Kidney tubule cell (primary cell): ENCODE data around the gene CEP20.
"Not testable (repeated sequence)": the region's sequence is repeated elsewhere in the genome, so short reads cannot be mapped to it uniquely, and the experiment has no call there.

Source experiments
- DNase-seq: peaks from one replicate; pipeline ENCODE4 v3.0.0-alpha.2; 2018; ENCODE audit warnings: low spot score

Gene CEP20, protein sequence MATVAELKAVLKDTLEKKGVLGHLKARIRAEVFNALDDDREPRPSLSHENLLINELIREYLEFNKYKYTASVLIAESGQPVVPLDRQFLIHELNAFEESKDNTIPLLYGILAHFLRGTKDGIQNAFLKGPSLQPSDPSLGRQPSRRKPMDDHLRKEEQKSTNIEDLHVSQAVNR

DNA sequence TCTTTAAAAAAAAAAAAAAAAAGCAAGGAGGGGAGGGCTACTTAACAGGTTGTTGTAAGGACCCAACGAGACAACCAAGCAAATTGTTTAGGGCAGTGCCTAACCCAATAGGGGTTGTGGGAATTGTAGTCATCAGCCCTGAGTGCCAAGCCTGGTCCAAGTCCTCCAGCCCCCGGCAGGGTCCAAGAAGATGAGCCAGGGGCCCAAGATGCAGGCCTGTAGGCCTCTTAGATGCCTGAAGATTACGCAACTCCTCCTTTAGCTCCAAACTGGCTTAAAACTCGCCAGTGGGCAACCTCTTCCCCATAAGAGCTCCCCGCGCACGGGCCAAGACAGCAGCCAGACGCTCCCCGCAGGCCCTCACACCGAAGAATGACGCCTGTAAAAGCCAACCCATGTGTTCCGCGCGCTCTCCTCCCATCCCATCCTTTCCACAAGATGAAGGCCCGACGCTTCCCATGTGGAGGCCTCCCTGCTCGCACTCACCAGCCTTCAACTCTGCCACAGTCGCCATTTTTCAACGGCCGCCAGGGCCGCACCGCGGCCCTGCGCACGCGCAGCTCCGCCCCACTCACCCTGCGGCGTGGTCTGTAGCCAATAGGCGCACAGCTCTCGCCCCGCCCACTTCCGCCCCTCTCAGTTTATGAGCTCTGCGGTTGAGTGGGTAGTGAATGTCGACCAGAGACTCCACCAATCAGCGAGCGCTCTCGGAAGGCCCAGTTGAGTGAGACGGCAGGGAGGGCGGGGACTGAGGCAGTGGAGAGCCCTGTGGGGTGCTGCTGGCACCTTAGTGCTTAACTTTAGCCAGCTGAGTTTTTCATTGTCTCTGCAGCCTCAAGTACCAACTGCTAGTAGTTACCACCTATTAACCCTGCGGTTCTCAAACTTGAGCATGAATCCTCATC is at the start of gene CEP20:
TSS of gene CEP20 (minus strand) at position 532 of the 905 bp plus-strand sequence. CDS start at position 514, 18 bp downstream.
- DNase-seq = peak; percentile 99

- not testable (repeated sequence) for DNase-seq
Observed at GRCh38 chr16:15936809-15937208, 48.4 kb upstream of the CEP20 start.

DNA sequence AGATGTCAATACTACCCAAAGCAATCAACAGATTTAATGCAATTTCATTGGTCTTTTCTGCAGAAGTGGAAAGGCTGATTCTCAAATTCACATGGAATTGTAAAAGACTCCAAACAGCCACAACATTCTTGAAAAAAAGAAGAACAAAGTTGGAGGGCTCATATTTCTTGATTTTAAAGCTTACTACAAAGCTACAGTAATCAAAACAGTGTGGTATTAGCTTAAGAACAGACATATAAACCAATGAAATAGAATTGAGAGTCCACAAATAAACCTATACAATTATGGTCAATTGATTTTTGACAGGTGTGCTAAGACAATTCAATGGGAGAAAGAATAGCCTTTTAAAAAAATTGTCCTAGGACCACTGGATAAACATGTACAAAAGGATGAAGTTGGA is 46.6 kb upstream of the CEP20 start:
- DNase-seq = no peak

DNA sequence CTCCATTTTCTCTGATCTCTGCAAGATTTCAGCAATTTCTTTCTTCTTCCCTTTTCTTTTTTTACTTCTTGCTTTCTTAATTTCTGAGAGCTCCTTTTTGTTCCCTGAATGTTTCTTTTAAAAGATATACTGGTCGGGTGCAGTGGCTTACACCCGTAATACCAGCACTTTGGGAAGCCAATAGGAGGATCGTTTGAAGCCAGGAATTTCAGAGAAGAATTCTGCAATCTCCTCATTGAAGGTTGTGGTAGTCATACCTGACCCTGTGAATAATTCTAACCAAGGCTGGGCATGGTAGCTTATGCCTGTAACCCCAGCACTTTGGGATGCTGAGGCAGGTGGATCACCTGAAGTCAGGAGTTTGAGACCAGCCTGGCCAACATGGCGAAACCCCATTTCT is 45.4 kb upstream of the CEP20 start:
- no peak for DNase-seq

DNA sequence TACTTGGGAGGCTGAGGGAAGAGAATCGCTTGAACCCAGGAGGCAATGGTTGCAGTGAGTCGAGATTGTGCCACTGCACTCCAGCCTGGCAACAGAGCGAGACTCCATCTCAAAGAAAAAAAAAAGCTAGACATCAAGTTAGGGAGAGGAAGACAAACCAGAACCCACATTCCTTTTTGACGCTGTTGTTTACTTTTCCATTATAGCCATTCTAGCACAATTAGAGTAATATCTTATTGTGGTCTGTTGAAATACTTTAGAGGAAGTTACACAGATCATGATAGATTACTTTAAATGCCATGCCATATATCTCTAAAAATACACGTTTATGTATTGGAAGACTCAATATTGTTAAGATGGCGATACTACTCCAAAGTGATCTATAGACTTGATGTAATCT is 44.5 kb upstream of the CEP20 start:
- DNase-seq = no peak

GRCh38 chr16:15928261-15929104 is 40.1 kb upstream of the CEP20 start:
- peak; percentile 20 for DNase-seq

GRCh38 chr16:15925631-15926030 is 37.2 kb upstream of the CEP20 start:
- DNase-seq = no peak

GRCh38 chr16:15924996-15925395 is 36.6 kb upstream of the CEP20 start:
- DNase-seq = no peak

DNA sequence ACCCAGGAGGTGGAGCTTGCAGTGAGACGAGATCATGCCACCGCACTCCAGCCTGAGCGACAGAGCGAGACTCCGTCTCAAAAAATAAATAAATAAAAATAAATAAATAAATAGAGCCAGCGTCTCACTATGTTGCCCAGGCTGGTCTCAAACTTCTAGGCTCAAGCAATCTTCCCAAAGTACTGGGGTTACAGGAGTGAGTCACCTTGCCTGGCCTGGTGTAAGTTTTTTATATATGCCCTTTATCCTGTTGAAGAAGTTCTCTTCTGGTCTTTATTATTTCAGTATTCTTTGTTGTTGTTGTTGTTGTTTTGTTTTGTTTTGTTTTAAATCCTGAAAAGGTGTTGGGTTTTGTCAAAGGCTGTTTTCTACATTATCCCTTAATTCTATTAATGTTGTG is 30.9 kb upstream of the CEP20 start:
- DNase-seq = no peak

DNA sequence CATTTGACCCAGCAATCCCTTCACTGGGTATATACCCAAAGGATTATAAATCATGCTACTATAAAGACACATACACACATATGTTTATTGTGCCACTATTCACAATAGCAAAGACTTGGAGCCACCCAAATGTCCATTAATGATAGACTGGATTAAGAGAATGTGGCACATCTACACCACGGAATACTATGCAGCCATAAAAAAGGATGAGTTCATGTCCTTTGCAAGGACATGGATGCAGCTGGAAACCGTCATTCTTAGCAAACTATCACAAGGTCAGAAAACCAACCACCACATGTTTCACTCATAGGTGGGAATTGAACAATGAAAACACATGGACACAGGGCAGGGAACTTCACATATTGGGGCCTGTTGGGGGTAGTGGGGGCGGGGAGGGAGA is 29.9 kb upstream of the CEP20 start:
- not testable (repeated sequence) for DNase-seq

DNA sequence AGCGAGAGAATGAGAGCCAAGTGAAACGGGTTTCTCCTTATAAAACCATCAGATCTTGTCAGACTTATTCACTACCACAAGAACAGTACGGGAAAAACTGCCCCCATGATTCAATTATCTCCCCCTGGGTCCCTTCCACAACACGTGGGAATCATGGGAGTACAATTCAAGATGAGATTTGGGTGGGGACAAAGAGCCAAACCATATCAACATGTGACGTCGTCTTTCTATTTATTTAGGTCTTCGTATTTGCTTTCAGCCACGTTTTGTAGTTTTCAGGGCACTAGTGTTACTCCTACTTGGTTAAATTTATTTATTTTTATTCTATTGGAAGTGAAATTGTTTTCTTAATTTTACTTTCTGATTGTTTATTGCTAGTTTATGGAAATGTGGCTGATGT is 27.9 kb upstream of the CEP20 start:
- DNase-seq = no peak

GRCh38 chr16:15915555-15916081 is 27.2 kb upstream of the CEP20 start:
- no peak for DNase-seq

GRCh38 chr16:15913046-15913698 is 24.8 kb upstream of the CEP20 start:
- DNase-seq = no peak

- no peak for DNase-seq
Observed at GRCh38 chr16:15911198-15911597, 22.8 kb upstream of the CEP20 start.

GRCh38 chr16:15907863-15908478 is 19.6 kb upstream of the CEP20 start:
- peak; percentile 23 for DNase-seq

- no peak for DNase-seq
Observed at GRCh38 chr16:15906439-15906838, 18.0 kb upstream of the CEP20 start.

DNA sequence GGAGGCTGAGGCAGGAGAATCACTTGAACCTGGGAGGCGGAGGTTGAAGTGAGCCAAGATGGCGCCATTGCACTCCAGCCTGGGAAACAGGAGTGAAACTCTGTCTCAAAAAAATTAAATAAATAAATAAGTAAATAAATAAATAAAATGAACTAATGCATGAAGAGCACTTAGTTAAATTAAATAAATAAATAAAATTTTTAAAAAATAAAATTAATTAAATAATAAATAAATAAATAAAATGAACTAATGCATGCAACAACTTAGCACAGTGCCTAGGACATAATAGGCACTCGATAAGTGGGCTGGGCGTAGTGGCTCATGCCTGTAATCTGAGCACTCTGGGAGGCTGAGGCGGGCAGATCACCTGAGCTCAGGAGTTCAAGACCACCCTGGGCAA is 15.6 kb upstream of the CEP20 start:
- DNase-seq = no peak

DNA sequence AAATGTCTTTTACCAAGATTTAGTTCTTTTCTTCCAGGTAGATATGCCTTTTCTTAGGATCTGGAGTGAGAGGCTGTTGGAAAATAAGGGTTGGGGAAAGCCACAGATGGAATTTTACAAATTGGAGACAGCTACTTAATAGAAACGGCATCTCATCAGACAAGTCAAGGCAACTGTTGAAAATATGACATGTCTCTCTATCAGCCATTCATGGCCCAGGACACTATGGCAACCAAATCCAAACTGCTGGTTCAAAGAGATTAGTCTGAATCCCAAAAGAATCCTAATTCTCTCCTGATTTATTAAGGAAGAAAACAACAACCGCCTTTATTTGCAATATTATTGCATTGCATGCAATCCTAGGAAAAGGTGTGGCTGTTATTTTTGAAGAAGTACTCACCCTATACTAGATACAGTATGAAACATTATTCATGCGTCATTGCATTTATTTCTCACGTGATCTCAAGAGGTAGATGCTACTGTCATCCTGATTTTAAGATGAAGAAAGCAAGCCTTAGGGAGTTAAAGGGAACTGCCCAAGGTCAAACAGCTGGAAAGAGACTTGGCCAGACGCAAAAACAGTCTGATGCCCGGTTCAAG is 12.6 kb upstream of the CEP20 start:
- no peak for DNase-seq

- no peak for DNase-seq
Observed at GRCh38 chr16:15900357-15900756, 12.0 kb upstream of the CEP20 start.

GRCh38 chr16:15899538-15900100 is 11.2 kb upstream of the CEP20 start:
- peak; percentile 99 for DNase-seq

- no peak for DNase-seq
Observed at GRCh38 chr16:15898654-15899053, 10.3 kb upstream of the CEP20 start.
